ENCODE data around the gene SLC26A5.
"Not testable (repeated sequence)": the region's sequence is repeated elsewhere in the genome, so short reads cannot be mapped to it uniquely, and the experiment has no call there.

DNA sequence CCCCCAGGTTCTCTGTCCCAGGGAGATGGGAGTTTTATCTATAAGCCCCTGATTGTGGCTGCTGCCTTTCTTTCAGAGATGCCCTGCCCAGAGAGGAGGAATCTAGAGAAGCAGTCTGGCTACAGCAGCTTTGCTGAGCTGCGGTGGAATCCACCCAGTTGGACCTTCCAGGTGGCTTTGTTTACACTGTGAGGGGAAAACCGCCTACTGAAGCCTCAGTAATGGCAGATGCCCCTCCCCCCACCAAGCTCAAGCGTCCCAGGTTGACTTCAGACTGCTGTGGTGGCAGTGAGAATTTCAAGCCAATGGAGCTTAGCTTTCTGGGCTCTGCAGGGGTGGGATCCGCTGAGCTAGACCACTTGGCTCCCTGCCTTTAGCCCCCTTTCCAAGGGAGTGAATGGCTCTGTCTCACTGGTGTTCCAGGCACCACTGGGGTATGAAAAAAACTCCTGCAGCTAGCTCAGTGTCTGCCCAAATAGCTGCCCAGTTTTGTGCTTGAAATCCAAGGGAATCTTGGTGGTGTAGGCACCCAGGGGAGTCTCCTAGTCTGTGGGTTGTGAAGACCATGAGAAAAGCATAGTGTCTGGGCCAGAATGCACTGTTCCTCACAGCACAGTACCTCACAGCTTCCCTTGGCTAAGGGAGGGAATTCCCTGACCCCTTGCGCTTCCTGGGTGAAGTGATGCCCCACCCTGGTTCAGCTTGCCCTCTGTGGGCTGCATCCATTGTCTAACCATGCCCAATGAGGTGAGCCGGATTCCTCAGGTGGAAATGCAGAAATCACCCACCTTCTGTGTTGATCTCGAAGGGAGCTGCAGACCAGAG is 40.0 kb downstream of the SLC26A5 start:
- not testable (repeated sequence) for TF ChIP-seq JUN (IDR thresholded peaks at IDR 0.05; ENCODE audit: borderline replicate concordance, insufficient read depth, insufficient read length, low read depth); POLR2AphosphoS5 (IDR thresholded peaks at IDR 0.05; ENCODE audit: insufficient read depth, low read depth, low read length); GATA2 (IDR thresholded peaks at IDR 0.05; ENCODE audit: insufficient read depth, insufficient read length, low read depth, low read length); POLR2A (IDR thresholded peaks at IDR 0.05; ENCODE audit: low read depth, low read length)
- TF ChIP-seq, protein P1, sequence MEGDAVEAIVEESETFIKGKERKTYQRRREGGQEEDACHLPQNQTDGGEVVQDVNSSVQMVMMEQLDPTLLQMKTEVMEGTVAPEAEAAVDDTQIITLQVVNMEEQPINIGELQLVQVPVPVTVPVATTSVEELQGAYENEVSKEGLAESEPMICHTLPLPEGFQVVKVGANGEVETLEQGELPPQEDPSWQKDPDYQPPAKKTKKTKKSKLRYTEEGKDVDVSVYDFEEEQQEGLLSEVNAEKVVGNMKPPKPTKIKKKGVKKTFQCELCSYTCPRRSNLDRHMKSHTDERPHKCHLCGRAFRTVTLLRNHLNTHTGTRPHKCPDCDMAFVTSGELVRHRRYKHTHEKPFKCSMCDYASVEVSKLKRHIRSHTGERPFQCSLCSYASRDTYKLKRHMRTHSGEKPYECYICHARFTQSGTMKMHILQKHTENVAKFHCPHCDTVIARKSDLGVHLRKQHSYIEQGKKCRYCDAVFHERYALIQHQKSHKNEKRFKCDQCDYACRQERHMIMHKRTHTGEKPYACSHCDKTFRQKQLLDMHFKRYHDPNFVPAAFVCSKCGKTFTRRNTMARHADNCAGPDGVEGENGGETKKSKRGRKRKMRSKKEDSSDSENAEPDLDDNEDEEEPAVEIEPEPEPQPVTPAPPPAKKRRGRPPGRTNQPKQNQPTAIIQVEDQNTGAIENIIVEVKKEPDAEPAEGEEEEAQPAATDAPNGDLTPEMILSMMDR (IDR thresholded peaks at IDR 0.05; ENCODE audit: extremely low read depth in 1 of 2, insufficient read depth in 1 of 2, low read depth in 1 of 2, low read length in 2 of 2), result not testable (repeated sequence)
